Stomach (tissue), 4 donors: Measurements from ENCODE around the gene EBNA1BP2.
"Not testable (repeated sequence)": the region's sequence is repeated elsewhere in the genome, so short reads cannot be mapped to it uniquely, and the experiment has no call there.

Experiments
- EP300 ChIP-seq: sonication (generic); formaldehyde crosslinking; IDR thresholded peaks from one replicate; pipeline ENCODE4 v1.6.1; 2017; ENCODE audit warnings: antibody characterized with exemption
- POLR2A ChIP-seq, 4 donors: fragments of 450-650 bp; IDR thresholded peaks; one replicate each; pipeline ENCODE4 v1.6.1; 2016; ENCODE audit warnings: antibody characterized with exemption in 4 of 4, control low read depth in 2 of 4, mild to moderate bottlenecking in 1 of 4, moderate library complexity in 1 of 4
- TF ChIP-seq, protein P1 (sequence below), 7 experiments: fragments of 450-650 bp in 4 of 7; fragments of 200-600 bp in 3 of 7; sonication (generic) in 3 of 7; IDR thresholded peaks; one replicate each; pipeline ENCODE4 v1.5.1; 2016 to 2019; ENCODE audit warnings: antibody characterized with exemption in 7 of 7, control low read depth in 2 of 7, mild to moderate bottlenecking in 1 of 7

DNA sequence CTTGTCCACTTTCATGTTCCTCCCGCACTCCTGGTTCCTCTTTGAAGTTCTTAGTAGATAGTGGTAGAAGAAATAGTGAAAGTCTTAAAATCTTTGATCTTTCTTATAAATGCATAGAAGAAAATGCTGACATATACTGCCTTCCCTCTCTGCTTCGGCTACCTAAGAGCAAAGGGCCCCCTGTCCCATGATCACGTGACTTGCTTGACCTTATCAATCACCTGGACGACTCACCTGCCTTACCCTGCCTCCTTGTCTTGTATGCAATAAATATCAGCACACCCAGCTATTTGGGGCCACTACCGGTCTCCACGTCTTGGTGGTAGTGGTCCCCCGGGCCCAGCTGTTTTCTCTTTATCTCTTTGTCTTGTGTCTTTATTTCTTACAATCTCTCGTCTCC, 32.8 kb downstream of the EBNA1BP2 start:
- TF ChIP-seq EP300; POLR2A (IDR thresholded peaks at IDR 0.05): not testable (repeated sequence)
- TF ChIP-seq, protein P1, sequence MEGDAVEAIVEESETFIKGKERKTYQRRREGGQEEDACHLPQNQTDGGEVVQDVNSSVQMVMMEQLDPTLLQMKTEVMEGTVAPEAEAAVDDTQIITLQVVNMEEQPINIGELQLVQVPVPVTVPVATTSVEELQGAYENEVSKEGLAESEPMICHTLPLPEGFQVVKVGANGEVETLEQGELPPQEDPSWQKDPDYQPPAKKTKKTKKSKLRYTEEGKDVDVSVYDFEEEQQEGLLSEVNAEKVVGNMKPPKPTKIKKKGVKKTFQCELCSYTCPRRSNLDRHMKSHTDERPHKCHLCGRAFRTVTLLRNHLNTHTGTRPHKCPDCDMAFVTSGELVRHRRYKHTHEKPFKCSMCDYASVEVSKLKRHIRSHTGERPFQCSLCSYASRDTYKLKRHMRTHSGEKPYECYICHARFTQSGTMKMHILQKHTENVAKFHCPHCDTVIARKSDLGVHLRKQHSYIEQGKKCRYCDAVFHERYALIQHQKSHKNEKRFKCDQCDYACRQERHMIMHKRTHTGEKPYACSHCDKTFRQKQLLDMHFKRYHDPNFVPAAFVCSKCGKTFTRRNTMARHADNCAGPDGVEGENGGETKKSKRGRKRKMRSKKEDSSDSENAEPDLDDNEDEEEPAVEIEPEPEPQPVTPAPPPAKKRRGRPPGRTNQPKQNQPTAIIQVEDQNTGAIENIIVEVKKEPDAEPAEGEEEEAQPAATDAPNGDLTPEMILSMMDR (IDR thresholded peaks at IDR 0.05) = not testable (repeated sequence)
